HT-29 (cell line): ENCODE results near the gene FJX1. TPM values are rescaled to one million over a fixed set of nuclear protein-coding genes. Genes with fewer than 3 reads are reported as not detected.

Source experiments
- DNase-seq: peaks from one replicate; pipeline ENCODE4 v3.0.0-alpha.2; 2015; ENCODE audit warnings: low spot score
- total RNA-seq: library from RNA; depleted of rRNA; stranded (reverse); fragments of >200 nt; shearing (Covaris generic); gene quantifications from 2 replicates; pipeline ENCODE4 v1.2.3, GENCODE V29; 2014; rRNA removed

The FJX1 gene
- total RNA-seq = 6.1 and 7.5 TPM in 2 replicates

- peak; percentile 43 for DNase-seq
Observed at GRCh38 chr11:35617687-35618496, at the start of gene FJX1. Gene FJX1 (plus strand): TSS chr11:35618460. CDS start chr11:35618637, 177 bp downstream.

GRCh38 chr11:35571696-35572095 is 46.6 kb upstream of the FJX1 start:
- no peak for DNase-seq

- peak; percentile 22 for DNase-seq
Observed at GRCh38 chr11:35579557-35580396, 38.5 kb upstream of the FJX1 start.

GRCh38 chr11:35580397-35580781 is 37.9 kb upstream of the FJX1 start:
- no peak for DNase-seq

GRCh38 chr11:35582033-35582432 is 36.2 kb upstream of the FJX1 start:
- DNase-seq = no peak

GRCh38 chr11:35583126-35583525 is 35.1 kb upstream of the FJX1 start:
- no peak for DNase-seq

GRCh38 chr11:35583843-35584242 is 34.4 kb upstream of the FJX1 start:
- no peak for DNase-seq

GRCh38 chr11:35584321-35584720 is 33.9 kb upstream of the FJX1 start:
- DNase-seq = no peak

GRCh38 chr11:35585416-35585815 is 32.8 kb upstream of the FJX1 start:
- no peak for DNase-seq

- DNase-seq = no peak
Observed at GRCh38 chr11:35586222-35586621, 32.0 kb upstream of the FJX1 start.

GRCh38 chr11:35587972-35588371 is 30.3 kb upstream of the FJX1 start:
- DNase-seq = no peak

- no peak for DNase-seq
Observed at GRCh38 chr11:35588627-35589026, 29.6 kb upstream of the FJX1 start.

GRCh38 chr11:35589281-35589680 is 29.0 kb upstream of the FJX1 start:
- DNase-seq = no peak

- no peak for DNase-seq
Observed at GRCh38 chr11:35590412-35590811, 27.8 kb upstream of the FJX1 start.

- DNase-seq = peak; percentile 33
Observed at GRCh38 chr11:35593143-35593542, 25.1 kb upstream of the FJX1 start.

GRCh38 chr11:35594680-35595079 is 23.6 kb upstream of the FJX1 start:
- no peak for DNase-seq

GRCh38 chr11:35598254-35599125 is 19.8 kb upstream of the FJX1 start:
- DNase-seq = no peak

GRCh38 chr11:35600331-35600838 is 17.9 kb upstream of the FJX1 start:
- DNase-seq = no peak

GRCh38 chr11:35602160-35602793 is 16.0 kb upstream of the FJX1 start:
- DNase-seq = no peak

- DNase-seq = no peak
Observed at GRCh38 chr11:35602979-35603378, 15.3 kb upstream of the FJX1 start.

- DNase-seq = no peak
Observed at GRCh38 chr11:35605706-35606105, 12.6 kb upstream of the FJX1 start.
